ENCODE results near the gene FRY.
A peak's percentile ranks its signal among the peaks of the same experiment; 100 is the strongest.

Gene FRY

GRCh38 chr13:32136061-32136460 is 104.5 kb downstream of the FRY start:
- DNase-seq = no peak

- DNase-seq = no peak
These were observed 105.1 kb downstream of the FRY start for GRCh38 chr13:32136716-32137115.

GRCh38 chr13:32139251-32139650 is 107.7 kb downstream of the FRY start:
- no peak for DNase-seq

- no peak for DNase-seq
These were observed 108.5 kb downstream of the FRY start for GRCh38 chr13:32140109-32140508.

- DNase-seq = no peak
These were observed 109.9 kb downstream of the FRY start for GRCh38 chr13:32141462-32141861.

GRCh38 chr13:32142115-32142514 is 110.5 kb downstream of the FRY start:
- DNase-seq = no peak

GRCh38 chr13:32142956-32143375 is 111.4 kb downstream of the FRY start:
- DNase-seq = no peak

GRCh38 chr13:32147193-32147592 is 115.6 kb downstream of the FRY start:
- no peak for DNase-seq

GRCh38 chr13:32147976-32148375 is 116.4 kb downstream of the FRY start:
- no peak for DNase-seq

- DNase-seq = peak; percentile 28
These were observed 118.7 kb downstream of the FRY start for GRCh38 chr13:32150239-32150638.

- DNase-seq = peak; percentile 89
These were observed 119.2 kb downstream of the FRY start for GRCh38 chr13:32150794-32151193.

GRCh38 chr13:32151240-32151639 is 119.7 kb downstream of the FRY start:
- no peak for DNase-seq

GRCh38 chr13:32153056-32153455 is 121.5 kb downstream of the FRY start:
- no peak for DNase-seq

GRCh38 chr13:32159137-32159869 is 127.7 kb downstream of the FRY start:
- DNase-seq = no peak

GRCh38 chr13:32162395-32163005 is 130.9 kb downstream of the FRY start:
- DNase-seq = no peak

- peak; percentile 34 for DNase-seq
These were observed 133.2 kb downstream of the FRY start for GRCh38 chr13:32164622-32165268.

GRCh38 chr13:32165796-32166195 is 134.2 kb downstream of the FRY start:
- DNase-seq = peak; percentile 81

- DNase-seq = no peak
These were observed 136.6 kb downstream of the FRY start for GRCh38 chr13:32168131-32168530.

GRCh38 chr13:32170841-32171240 is 139.3 kb downstream of the FRY start:
- DNase-seq = no peak

GRCh38 chr13:32173881-32174280 is 142.3 kb downstream of the FRY start:
- DNase-seq = no peak

GRCh38 chr13:32174366-32174765 is 142.8 kb downstream of the FRY start:
- no peak for DNase-seq

- no peak for DNase-seq
These were observed 143.7 kb downstream of the FRY start for GRCh38 chr13:32175307-32175706.

- no peak for DNase-seq
These were observed 144.4 kb downstream of the FRY start for GRCh38 chr13:32175943-32176342.

GRCh38 chr13:32176696-32177095 is 145.1 kb downstream of the FRY start:
- DNase-seq = no peak
